CD4-positive, alpha-beta T cell treated with Interferon alpha-2 for 1 hour (primary cell): ENCODE data around the gene SLC28A1.

Experiments
- DNase-seq, 2 donors: peaks; one replicate each; pipeline ENCODE4 v3.0.0-alpha.2; 2020 to 2022

The SLC28A1 gene

DNA sequence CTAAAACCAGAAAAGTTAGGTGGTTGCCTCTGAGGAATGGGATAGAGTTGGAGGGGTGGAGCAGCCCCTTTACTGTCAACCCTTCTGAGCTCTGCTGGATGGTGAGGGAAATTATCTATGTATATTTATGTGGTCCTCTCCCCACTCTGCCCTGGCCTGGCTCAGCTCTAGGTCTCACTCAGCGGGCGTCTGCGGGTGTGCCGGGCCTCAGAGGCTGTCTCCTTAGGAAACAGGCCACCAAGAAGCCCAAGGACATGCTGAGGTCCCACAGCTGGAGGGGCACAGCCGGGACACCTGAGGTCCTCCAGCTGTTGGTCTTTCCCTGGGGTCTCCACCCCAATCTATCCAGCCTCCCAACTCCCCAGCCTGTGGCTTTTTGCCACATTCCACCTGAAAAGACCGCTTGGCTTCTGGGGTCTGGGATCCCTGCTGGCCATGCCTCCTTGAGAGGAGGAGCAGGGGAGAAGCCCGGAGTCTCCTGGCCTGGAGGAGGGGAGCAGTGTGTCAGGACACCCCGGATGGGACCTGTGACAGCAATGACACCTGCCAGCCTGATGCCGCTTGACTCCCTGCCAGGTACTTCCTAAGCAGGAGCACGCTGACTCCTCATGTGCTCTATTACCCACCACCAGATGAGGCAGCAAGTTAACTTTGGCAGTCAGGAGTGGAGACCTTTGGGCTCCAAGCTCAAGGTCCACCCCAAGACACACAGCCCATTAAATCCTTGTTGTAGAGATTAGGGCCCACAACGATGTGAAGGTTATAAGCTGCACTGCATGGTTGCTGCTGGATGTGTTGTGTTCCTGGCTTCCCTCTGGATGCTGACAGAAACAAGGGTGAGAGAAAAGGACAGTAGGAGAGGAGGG is at the start of gene SLC28A1:
Gene SLC28A1, plus strand, starts transcription at position 747 of the 866 bp plus-strand sequence. CDS start 3,099 bp downstream, outside the sequence.
- DNase-seq = no peak

DNA sequence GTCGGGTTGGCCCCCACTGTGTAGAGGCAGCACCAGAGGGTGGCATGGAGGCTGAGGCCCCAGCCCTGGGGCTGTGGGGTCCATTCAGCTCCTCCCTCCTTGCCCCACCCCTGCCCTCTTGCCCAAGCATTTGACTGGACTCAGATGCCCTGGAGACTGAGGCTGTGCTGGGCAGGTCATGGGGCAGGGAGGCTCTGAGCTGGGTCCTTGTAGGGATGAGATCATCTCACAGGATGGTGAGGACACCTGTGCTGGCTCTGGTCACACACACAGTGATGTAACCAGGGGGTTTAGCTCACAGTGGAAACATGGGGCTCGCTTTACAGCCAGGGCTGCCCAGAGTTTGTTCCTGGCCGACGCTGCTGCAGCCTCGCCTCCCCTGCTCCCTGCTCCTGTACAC is 49.5 kb upstream of the SLC28A1 start:
- no peak for DNase-seq

GRCh38 chr15:84835661-84836337 is 48.7 kb upstream of the SLC28A1 start:
- DNase-seq = no peak

- DNase-seq = no peak
These were observed 47.6 kb upstream of the SLC28A1 start for GRCh38 chr15:84836844-84837243.

DNA sequence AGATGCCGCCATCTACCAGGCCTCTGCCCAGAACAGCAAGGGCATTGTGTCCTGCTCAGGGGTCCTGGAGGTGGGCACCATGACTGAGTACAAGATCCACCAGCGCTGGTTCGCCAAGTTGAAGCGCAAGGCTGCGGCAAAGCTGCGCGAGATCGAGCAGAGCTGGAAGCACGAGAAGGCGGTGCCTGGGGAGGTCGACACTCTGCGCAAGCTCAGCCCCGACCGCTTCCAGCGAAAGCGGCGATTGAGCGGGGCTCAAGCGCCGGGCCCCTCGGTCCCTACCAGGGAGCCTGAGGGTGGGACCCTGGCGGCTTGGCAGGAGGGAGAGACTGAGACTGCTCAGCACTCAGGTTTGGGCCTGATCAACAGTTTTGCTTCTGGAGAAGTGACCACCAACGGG is 44.7 kb upstream of the SLC28A1 start:
- no peak for DNase-seq

DNA sequence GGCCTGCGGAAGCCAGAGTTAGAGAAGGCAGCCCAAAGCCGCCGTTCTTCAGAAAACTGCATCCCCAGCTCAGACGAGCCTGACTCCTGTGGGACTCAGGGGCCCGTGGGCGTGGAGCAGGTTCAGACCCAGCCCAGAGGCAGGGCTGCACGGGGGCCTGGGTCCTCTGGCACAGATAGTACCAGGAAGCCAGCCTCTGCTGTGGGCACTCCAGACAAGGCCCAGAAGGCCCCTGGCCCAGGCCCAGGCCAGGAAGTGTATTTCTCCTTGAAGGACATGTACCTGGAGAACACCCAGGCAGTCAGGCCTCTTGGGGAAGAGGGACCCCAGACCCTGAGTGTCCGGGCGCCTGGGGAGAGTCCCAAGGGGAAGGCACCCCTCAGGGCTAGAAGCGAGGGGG is 44.2 kb upstream of the SLC28A1 start:
- no peak for DNase-seq

DNA sequence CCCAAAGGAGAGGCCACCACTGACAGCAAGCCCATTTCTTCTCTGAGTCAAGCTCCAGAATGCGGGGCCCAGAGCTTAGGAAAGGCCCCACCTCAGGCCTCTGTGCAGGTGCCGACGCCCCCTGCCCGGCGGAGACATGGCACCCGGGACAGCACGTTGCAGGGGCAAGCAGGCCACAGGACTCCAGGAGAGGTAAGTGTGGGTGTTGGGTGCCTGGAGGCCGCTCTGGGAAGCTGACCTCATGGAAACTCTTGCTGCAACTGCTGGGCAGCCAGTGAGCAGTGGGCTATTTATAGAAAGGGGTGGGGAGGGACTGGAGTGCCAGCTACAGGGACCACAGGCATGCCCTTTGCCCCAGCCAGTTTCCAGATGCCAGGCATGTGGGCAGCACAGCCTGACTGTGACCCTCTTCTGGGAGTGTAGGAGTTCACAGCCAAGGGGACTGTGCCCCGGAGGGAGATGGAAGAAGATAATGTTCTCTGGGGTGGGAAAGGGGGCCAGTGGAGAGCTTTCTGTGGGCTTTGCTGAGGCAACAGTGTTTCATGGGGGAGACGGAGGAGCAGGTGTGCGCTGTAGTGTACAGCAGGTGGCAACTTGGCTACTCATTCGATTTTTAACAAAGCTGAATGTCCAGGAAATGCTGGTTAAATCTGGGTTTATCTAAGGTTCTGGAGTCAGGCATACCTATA is 43.6 kb upstream of the SLC28A1 start:
- no peak for DNase-seq

DNA sequence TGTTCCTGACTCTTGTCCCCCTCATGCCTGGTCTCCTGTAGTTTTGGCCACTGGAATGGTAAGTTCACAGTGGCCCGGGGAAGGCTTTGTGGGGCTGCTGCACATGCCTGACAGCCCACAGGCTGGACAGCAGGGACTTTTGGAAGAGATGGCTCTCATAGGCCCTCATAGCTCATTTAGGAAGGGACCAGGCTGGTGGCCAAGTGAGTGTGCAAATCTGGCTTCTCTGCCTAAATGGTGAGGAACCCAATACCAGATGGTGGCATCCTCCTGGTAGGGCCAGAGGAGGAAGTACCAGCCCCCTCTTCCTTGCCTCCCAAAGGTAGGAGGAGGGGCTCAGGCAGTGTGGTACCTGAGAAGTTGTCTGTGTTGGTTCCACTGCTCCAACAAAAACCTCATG is 41.7 kb upstream of the SLC28A1 start:
- no peak for DNase-seq

DNA sequence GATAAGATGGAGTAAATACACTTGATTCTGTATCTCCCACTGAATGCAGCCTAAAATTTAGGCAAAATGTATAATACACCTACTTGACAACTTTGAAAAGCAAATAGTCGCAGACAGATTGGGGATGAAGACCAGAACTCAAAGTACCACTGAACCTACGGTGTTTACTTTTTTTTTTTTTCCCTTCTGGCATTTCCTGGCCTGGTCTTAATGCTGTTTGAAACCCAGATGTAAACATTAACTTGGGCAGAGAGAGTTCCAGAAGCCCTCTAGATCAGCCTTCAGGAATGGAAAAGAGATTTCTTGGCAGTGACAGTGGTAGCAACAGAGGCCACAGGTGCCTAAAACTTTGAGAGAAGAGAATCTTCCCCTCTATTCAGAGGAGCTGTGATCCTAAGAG is 39.5 kb upstream of the SLC28A1 start:
- no peak for DNase-seq

DNA sequence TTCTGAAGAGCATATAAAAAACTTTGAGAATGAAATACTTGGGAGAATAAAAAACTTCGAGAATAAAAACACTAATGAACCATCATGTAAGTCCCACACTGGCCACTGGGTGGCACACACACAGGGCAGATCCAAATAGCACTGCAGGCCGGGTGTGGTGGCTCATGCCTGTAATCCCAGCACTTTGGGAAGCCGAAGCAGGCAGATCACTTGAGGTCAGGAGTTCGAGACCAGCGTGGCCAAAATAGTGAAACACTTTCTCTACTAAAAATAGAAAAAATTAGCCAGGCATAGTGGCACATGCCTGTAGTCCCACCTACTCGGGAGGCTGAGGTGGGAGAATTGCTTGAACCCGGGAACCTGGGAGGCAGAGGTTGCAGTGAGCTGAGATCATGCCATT is 38.8 kb upstream of the SLC28A1 start:
- DNase-seq = peak in 1 of 2 donors; percentile 35

- no peak for DNase-seq
These were observed 38.2 kb upstream of the SLC28A1 start for GRCh38 chr15:84846269-84846668.

- no peak for DNase-seq
These were observed 37.1 kb upstream of the SLC28A1 start for GRCh38 chr15:84847382-84847781.

DNA sequence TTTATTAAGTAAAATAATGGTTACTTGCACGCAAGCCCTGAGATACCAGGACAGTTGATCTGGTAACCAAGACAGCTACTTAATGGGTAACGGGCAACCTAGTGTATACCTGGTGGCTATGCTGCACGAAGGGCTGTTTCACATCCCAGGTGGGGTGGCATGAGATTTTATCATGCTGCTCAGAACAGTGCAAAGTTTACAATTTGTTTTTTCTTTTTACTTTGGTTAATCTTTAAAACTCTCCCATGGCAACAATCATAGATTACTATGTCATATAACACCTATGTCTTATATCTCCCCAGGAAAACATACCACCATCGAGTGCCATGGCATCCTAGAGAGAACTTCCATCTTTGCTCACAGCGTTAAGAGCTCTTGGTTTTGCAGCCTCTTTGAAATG is 32.2 kb upstream of the SLC28A1 start:
- no peak for DNase-seq

- no peak for DNase-seq
These were observed 29.3 kb upstream of the SLC28A1 start for GRCh38 chr15:84855136-84855535.

- no peak for DNase-seq
These were observed 28.7 kb upstream of the SLC28A1 start for GRCh38 chr15:84855765-84856164.

DNA sequence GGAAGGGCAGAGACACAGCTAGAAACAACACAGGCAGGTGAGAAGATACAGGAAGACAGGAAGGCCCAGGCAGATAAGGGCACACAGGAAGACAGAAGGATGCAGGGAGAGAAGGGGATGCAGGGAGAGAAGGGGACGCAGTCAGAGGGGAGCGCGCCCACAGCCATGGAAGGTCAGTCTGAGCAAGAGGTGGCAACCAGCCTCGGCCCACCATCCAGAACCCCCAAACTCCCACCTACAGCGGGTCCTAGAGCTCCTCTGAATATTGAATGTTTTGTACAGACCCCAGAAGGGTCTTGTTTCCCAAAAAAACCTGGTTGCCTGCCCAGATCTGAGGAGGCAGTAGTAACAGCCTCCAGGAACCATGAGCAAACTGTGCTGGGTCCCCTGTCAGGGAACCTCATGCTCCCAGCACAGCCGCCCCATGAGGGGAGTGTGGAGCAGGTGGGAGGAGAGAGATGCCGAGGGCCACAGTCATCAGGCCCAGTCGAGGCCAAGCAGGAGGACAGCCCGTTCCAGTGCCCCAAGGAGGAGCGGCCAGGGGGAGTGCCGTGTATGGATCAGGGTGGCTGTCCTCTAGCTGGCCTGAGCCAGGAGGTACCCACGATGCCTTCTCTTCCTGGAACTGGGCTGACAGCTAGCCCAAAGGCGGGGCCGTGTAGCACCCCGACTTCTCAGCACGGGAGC is 27.6 kb upstream of the SLC28A1 start:
- DNase-seq = no peak

GRCh38 chr15:84857418-84858004 is 27.0 kb upstream of the SLC28A1 start:
- no peak for DNase-seq

DNA sequence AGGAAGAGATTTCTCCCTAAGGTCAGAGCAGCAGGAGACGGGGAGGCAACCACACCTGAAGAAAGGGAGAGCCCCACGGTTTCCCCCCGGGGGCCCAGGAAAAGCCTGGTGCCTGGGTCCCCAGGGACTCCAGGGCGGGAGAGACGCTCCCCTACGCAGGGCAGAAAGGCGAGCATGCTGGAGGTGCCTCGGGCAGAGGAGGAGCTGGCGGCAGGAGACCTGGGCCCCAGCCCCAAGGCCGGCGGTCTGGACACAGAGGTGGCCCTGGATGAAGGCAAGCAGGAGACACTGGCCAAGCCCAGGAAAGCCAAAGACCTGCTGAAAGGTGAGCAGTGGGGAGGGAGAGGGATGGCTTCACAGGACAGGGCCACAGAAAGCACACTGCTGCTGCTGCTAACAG is 26.2 kb upstream of the SLC28A1 start:
- DNase-seq = no peak

- no peak for DNase-seq
These were observed 25.3 kb upstream of the SLC28A1 start for GRCh38 chr15:84859144-84859543.

DNA sequence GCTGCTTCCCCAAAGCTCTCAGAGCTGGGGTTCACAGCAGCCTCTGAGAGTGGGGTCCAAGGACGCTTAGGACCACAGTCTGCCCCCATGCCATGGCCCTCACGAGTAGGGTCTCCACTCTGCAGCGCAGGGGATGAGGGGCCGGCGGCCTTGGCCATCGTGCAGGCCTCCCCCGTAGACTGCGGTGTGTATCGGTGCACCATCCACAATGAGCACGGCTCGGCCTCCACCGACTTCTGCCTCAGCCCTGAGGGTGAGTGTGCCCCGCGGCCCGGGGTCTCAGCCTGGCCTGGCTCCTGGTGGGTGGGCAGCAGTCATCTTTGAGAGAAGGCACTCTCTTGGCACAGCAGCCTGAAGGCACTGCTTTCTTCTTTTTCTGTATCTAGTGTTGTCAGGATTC is 24.8 kb upstream of the SLC28A1 start:
- no peak for DNase-seq

GRCh38 chr15:84861781-84862180 is 22.7 kb upstream of the SLC28A1 start:
- DNase-seq = no peak

- DNase-seq = no peak
These were observed 22.1 kb upstream of the SLC28A1 start for GRCh38 chr15:84862214-84862975.
